Esophagus muscularis mucosa (tissue), 4 donors: Measurements from ENCODE around the gene DNASE1L1. TPM values are rescaled to one million over a fixed set of nuclear protein-coding genes. Genes with fewer than 3 reads are reported as not detected.

Source experiments
- DNase-seq: peaks from one replicate; pipeline ENCODE4 v3.0.0-alpha.2; 2017; ENCODE audit errors: extremely low spot score
- H3K27ac ChIP-seq, 4 donors: fragments of 200-600 bp; sonication (generic); replicated peaks in 1 of 4; 1 replicate in 3 of 4; 2 replicates in 1 of 4; pipeline ENCODE4 v1.5.1; 2016 to 2019; ENCODE audit warnings: mild to moderate bottlenecking in 1 of 4
- H3K27me3 ChIP-seq, 4 donors: fragments of 200-600 bp; sonication (generic); one replicate each; pipeline versions ENCODE4 v1.5.1 to v1.6.0; 2016 to 2019
- H3K36me3 ChIP-seq, 4 donors: fragments of 200-600 bp; sonication (generic); one replicate each; pipeline ENCODE4 v1.5.1; 2016 to 2019
- H3K4me1 ChIP-seq, 4 donors: fragments of 200-600 bp; sonication (generic); one replicate each; pipeline ENCODE4 v1.5.1; 2016 to 2019
- H3K4me3 ChIP-seq, 4 donors: fragments of 200-600 bp; sonication (generic); 1 replicate in 2 of 4; 2 replicates in 2 of 4; pipeline ENCODE4 v1.5.1; 2016 to 2019; ENCODE audit warnings: mild to moderate bottlenecking in 4 of 4, moderate library complexity in 1 of 4
- H3K9me3 ChIP-seq, 4 donors: fragments of 200-600 bp; sonication (generic); 1 replicate in 3 of 4; 2 replicates in 1 of 4; pipeline ENCODE4 v1.5.1; 2016 to 2019
- CTCF ChIP-seq, 3 experiments: fragments of 200-600 bp in 2 of 3; fragments of 450-650 bp in 1 of 3; sonication (generic) in 2 of 3; IDR thresholded peaks; one replicate each; pipeline ENCODE4 v1.5.1; 2017 to 2019; ENCODE audit warnings: antibody characterized with exemption in 3 of 3, mild to moderate bottlenecking in 2 of 3, moderate library complexity in 1 of 3
- EP300 ChIP-seq: sonication (generic); formaldehyde crosslinking; IDR thresholded peaks from one replicate; pipeline ENCODE4 v1.6.1; 2017; ENCODE audit warnings: antibody characterized with exemption
- POLR2A ChIP-seq: fragments of 450-650 bp; IDR thresholded peaks from one replicate; pipeline ENCODE4 v1.6.1; 2017; ENCODE audit warnings: antibody characterized with exemption, moderate library complexity, mild to moderate bottlenecking, low read depth
- POLR2AphosphoS5 ChIP-seq, 2 donors: sonication (generic); formaldehyde crosslinking; IDR thresholded peaks; one replicate each; pipeline ENCODE4 v1.6.1; 2017; ENCODE audit warnings: antibody characterized with exemption in 2 of 2
- WGBS: methylation state at CpG from one replicate; pipeline ENCODE4 v1.1.5; 2018; 5-methylcytosine and 5-hydroxymethylcytosine counted together
- intact Hi-C: fragments of 100-400 bp; cut with DNase I; formaldehyde crosslinking; loops from one replicate; pipeline ENCODE4 v1.15.1; 2023
- total RNA-seq, 4 donors: library from RNA; depleted of rRNA; stranded (reverse); fragments of >200 nt; gene quantifications; one replicate each; pipeline versions ENCODE4 v1.1.0 to v1.2.1, GENCODE V29; 2016

The DNASE1L1 gene
- total RNA-seq, 4 donors from 2014 or later: 19.9 to 24.3 (median 22.6) TPM

- DNase-seq: no peak
- TF ChIP-seq POLR2AphosphoS5 (IDR thresholded peaks at IDR 0.05) (no peak), EP300 (no peak), POLR2A (no peak), CTCF (IDR thresholded peaks at IDR 0.05) (no peak)
- Histone ChIP-seq H3K4me3 (no peak overlapping the region), H3K9me3 (no peaks in the 10 kb centered on the region), H3K27ac (peak overlapping the region; percentile 71 to 97 (median 96)), H3K27me3 (no peaks in the 10 kb centered on the region), H3K4me1 (peaks cover 3 to 61% (median 51%) of the 10 kb centered on the region in 4 donors), H3K36me3 (peaks cover 66 to 98% (median 98%) of the 10 kb centered on the region in 4 donors)
- intact Hi-C loops: no loop called here
- 80% methylated on average over 1 of the region's 13 CpGs for WGBS
Observed at GRCh38 chrX:154356596-154356995, 52.5 kb downstream of the DNASE1L1 start.

- H3K36me3 ChIP-seq: peaks cover 71 to 100% (median 99%) of the 10 kb centered on the region in 4 donors
- 83% methylated on average over 11 of the region's 12 CpGs for WGBS
- TF ChIP-seq POLR2A (no peak), CTCF (IDR thresholded peaks at IDR 0.05) (no peak), EP300 (no peak), POLR2AphosphoS5 (IDR thresholded peaks at IDR 0.05) (no peak)
- intact Hi-C loops: no loop called here
- peaks cover 3 to 61% (median 47%) of the 10 kb centered on the region in 4 donors for H3K4me1 ChIP-seq
- H3K4me3 ChIP-seq: no peak overlapping the region
- peak overlapping the region; percentile 71 to 97 (median 96) for H3K27ac ChIP-seq
- no peaks in the 10 kb centered on the region for H3K27me3 ChIP-seq
- no peak for DNase-seq
- no peaks in the 10 kb centered on the region for H3K9me3 ChIP-seq
Observed at GRCh38 chrX:154355776-154356140, 53.3 kb downstream of the DNASE1L1 start.

GRCh38 chrX:154355094-154355775 lies 53.8 kb downstream of the DNASE1L1 start:
- 84% methylated on average over 30 of the region's 30 CpGs for WGBS
- H3K4me1 ChIP-seq: peaks cover 3 to 61% (median 42%) of the 10 kb centered on the region in 4 donors
- no peak for DNase-seq
- TF ChIP-seq POLR2AphosphoS5 (IDR thresholded peaks at IDR 0.05) (peak in 1 of 2 donors; percentile 47), CTCF (IDR thresholded peaks at IDR 0.05) (no peak), EP300 (no peak), POLR2A (no peak)
- intact Hi-C loops: no loop called here
- H3K9me3 ChIP-seq: no peaks in the 10 kb centered on the region
- H3K4me3 ChIP-seq: no peak overlapping the region
- H3K27ac ChIP-seq: peak overlapping the region; percentile 71 to 97 (median 96)
- H3K36me3 ChIP-seq: peaks cover 72 to 100% (median 100%) of the 10 kb centered on the region in 4 donors
- H3K27me3 ChIP-seq: no peaks in the 10 kb centered on the region

- intact Hi-C loops: no loop called here
- Histone ChIP-seq H3K9me3 (no peaks in the 10 kb centered on the region), H3K4me1 (peaks cover 3 to 54% (median 36%) of the 10 kb centered on the region in 4 donors), H3K27me3 (no peaks in the 10 kb centered on the region), H3K4me3 (no peak overlapping the region), H3K36me3 (peaks cover 72 to 100% (median 100%) of the 10 kb centered on the region in 4 donors), H3K27ac (peak overlapping the region; percentile 71 to 97 (median 96))
- 86% methylated on average over 7 of the region's 13 CpGs for WGBS
- TF ChIP-seq CTCF (IDR thresholded peaks at IDR 0.05) (no peak), POLR2AphosphoS5 (IDR thresholded peaks at IDR 0.05) (no peak), EP300 (no peak), POLR2A (no peak)
- no peak for DNase-seq
Observed at GRCh38 chrX:154354516-154354915, 54.5 kb downstream of the DNASE1L1 start.
